Subcutaneous adipose tissue (tissue), 4 donors: Measurements from ENCODE around the gene PRKG1. TPM values are rescaled to one million over a fixed set of nuclear protein-coding genes. Genes with fewer than 3 reads are reported as not detected.

Experiments
- CTCF ChIP-seq: fragments of 450-650 bp; IDR thresholded peaks from one replicate; pipeline ENCODE4 v1.5.1; 2016; ENCODE audit warnings: low read depth, mild to moderate bottlenecking, control low read depth, antibody characterized with exemption, moderate library complexity
- total RNA-seq, 4 donors: library from RNA; depleted of rRNA; stranded (reverse); fragments of >200 nt; gene quantifications; one replicate each; pipeline ENCODE4 v1.1.0, GENCODE V29; 2016

Gene PRKG1
- total RNA-seq, 4 donors from 2014 or later = 7.6 to 17.2 (median 10.7) TPM

DNA sequence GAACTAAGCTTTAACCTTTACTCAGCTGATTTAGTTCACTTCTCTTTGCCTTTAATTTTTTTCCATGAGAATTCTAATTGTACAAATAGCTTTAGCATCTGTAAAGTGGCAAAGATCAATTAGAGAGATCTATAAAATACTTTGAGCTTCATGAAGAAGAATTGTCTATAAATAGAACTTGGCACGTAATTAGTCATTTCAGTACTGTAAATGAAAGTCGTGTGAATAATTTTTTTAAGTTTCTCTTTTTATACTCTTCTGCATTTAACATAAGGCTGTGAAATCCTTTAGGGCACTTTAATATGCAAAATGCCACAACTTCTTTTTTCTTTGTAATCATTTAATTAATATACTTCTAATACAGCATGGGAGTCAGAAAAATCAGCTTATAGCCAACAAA is 447.3 kb downstream of the PRKG1 start:
- TF ChIP-seq CTCF = no peak

- no peak for TF ChIP-seq CTCF
Measured at GRCh38 chr10:51522858-51523257, 448.6 kb downstream of the PRKG1 start.

DNA sequence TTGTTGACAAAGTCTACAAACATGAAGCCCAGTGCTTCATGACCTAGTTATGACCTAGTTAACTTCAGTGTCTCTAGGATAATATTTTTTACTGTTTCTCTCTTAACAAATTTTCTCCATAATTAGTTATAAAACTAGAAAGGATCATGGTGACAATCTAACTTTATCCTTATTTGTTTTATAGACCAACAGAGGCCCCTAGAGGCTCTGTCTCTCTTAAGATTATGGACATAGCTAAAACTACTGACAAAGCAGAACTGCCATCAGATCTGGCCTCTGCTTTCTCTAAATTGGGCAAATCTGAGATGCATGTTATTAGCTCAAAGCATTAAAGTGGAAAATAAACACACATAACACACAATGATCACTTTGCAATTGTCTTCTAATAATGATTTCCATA is 449.2 kb downstream of the PRKG1 start:
- TF ChIP-seq CTCF = no peak

GRCh38 chr10:51524041-51524440 is 449.8 kb downstream of the PRKG1 start:
- TF ChIP-seq CTCF = no peak

- TF ChIP-seq CTCF = no peak
Measured at GRCh38 chr10:51527522-51528219, 453.4 kb downstream of the PRKG1 start.

GRCh38 chr10:51528527-51528926 is 454.2 kb downstream of the PRKG1 start:
- TF ChIP-seq CTCF = no peak

DNA sequence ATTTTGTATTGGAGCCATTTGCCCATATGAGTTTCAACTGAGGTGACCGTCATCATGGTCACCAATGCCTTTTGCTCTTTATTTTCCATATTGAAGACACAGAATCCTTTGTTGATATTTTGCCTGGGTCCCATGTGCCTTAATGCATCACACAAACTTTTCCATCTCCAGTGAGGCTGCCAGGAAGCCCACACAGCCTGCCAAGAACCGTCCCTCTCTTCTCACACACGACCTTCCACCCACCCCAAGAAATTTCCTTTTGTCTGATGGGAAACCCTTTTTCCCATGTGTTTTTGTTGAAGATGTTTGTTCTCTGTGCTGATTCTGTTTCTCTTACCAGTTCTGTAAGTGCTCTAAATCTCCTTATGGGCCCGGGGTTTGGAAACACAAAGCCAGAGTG is 456.3 kb downstream of the PRKG1 start:
- TF ChIP-seq CTCF = no peak
